ENCODE data around the gene FAM184A. TPM values are rescaled to one million over a fixed set of nuclear protein-coding genes. Genes with fewer than 3 reads are reported as not detected.
"Not testable (repeated sequence)": the region's sequence is repeated elsewhere in the genome, so short reads cannot be mapped to it uniquely, and the experiment has no call there.

The FAM184A gene
- total and polyA plus RNA-seq, 10 of the 15 experiments (the other 5 are each of a cell fraction or from before 2014, with no cell fraction given), result 0.15 to 0.23 TPM; not detected in 8

DNA sequence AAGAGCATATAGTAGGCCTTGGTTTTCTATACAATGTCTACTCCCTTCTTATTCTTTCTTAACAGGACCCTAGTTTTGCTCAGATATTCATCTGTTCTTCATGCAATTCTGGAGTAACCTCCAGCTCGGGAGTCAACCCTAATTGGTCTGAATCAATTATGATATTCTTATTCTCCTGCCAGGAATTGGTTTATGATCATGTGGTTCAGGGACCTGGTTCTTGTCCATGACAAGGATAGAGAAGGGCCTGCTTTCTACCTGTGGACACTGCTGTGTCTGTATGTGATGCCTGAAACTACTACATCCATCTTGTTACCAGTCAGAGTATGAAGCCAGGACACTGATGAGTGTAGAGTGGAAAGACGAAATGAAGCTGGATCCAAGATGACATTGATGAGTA lies 24.4 kb upstream of the FAM184A start (continued):
- TF ChIP-seq, protein P1, sequence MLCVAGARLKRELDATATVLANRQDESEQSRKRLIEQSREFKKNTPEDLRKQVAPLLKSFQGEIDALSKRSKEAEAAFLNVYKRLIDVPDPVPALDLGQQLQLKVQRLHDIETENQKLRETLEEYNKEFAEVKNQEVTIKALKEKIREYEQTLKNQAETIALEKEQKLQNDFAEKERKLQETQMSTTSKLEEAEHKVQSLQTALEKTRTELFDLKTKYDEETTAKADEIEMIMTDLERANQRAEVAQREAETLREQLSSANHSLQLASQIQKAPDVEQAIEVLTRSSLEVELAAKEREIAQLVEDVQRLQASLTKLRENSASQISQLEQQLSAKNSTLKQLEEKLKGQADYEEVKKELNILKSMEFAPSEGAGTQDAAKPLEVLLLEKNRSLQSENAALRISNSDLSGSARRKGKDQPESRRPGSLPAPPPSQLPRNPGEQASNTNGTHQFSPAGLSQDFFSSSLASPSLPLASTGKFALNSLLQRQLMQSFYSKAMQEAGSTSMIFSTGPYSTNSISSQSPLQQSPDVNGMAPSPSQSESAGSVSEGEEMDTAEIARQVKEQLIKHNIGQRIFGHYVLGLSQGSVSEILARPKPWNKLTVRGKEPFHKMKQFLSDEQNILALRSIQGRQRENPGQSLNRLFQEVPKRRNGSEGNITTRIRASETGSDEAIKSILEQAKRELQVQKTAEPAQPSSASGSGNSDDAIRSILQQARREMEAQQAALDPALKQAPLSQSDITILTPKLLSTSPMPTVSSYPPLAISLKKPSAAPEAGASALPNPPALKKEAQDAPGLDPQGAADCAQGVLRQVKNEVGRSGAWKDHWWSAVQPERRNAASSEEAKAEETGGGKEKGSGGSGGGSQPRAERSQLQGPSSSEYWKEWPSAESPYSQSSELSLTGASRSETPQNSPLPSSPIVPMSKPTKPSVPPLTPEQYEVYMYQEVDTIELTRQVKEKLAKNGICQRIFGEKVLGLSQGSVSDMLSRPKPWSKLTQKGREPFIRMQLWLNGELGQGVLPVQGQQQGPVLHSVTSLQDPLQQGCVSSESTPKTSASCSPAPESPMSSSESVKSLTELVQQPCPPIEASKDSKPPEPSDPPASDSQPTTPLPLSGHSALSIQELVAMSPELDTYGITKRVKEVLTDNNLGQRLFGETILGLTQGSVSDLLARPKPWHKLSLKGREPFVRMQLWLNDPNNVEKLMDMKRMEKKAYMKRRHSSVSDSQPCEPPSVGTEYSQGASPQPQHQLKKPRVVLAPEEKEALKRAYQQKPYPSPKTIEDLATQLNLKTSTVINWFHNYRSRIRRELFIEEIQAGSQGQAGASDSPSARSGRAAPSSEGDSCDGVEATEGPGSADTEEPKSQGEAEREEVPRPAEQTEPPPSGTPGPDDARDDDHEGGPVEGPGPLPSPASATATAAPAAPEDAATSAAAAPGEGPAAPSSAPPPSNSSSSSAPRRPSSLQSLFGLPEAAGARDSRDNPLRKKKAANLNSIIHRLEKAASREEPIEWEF (IDR thresholded peaks at IDR 0.05; ENCODE audit: insufficient replicate concordance, low read depth, low read length), result no peak

DNA sequence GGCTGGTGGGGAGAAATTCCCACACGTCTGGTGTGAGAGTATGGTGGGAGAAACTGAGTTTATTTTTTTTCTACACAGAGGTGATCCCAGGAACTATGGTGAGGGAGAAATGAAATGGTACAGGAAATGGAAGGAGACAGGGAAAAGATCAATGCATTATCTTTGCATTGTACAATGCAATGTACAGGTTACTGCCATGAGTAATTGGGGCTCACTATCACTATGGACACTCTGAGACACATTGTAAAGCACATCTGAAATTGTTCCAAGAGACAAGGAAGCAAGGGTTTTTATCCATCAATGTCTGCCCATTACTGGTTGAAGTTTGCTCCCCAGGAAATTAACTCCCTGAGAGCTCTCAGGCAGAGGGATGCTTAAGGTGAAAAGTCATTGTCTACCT lies 21.7 kb upstream of the FAM184A start:
- Histone ChIP-seq H3K36me3 (ENCODE audit: control insufficient read depth in 2 of 2, insufficient read depth in 2 of 2, low read length in 1 of 2) (no peaks in the 10 kb centered on the region), H3K4me1 (ENCODE audit: control insufficient read depth, insufficient read depth, low read length) (no peaks in the 10 kb centered on the region), H4K20me1 (ENCODE audit: control insufficient read depth, insufficient read depth) (no peaks in the 10 kb centered on the region), H3K79me2 (ENCODE audit: control insufficient read depth, insufficient read depth, low read length) (no peaks in the 10 kb centered on the region), H3K27ac (ENCODE audit: control insufficient read depth, insufficient read depth) (no peak overlapping the region), H2AFZ (ENCODE audit: control insufficient read depth, low read depth, low read length) (no peak overlapping the region), H3K27me3 (replicated peaks in 1 of 2; ENCODE audit: control insufficient read depth in 2 of 2, insufficient read depth in 2 of 2, low read length in 1 of 2) (no peaks in the 10 kb centered on the region), H3K4me3 (no peak overlapping the region), H3K9me3 (replicated peaks; ENCODE audit: control insufficient read depth, insufficient read depth, low read length) (no peaks in the 10 kb centered on the region), H3K4me2 (ENCODE audit: control insufficient read depth, insufficient read depth) (no peak overlapping the region), H3K9ac (ENCODE audit: control insufficient read depth, insufficient read depth, low read length) (no peak overlapping the region)
- FAIRE-seq, result no peak
- POLR2A ChIA-PET, result no interaction called here
- TF ChIP-seq, protein P2, sequence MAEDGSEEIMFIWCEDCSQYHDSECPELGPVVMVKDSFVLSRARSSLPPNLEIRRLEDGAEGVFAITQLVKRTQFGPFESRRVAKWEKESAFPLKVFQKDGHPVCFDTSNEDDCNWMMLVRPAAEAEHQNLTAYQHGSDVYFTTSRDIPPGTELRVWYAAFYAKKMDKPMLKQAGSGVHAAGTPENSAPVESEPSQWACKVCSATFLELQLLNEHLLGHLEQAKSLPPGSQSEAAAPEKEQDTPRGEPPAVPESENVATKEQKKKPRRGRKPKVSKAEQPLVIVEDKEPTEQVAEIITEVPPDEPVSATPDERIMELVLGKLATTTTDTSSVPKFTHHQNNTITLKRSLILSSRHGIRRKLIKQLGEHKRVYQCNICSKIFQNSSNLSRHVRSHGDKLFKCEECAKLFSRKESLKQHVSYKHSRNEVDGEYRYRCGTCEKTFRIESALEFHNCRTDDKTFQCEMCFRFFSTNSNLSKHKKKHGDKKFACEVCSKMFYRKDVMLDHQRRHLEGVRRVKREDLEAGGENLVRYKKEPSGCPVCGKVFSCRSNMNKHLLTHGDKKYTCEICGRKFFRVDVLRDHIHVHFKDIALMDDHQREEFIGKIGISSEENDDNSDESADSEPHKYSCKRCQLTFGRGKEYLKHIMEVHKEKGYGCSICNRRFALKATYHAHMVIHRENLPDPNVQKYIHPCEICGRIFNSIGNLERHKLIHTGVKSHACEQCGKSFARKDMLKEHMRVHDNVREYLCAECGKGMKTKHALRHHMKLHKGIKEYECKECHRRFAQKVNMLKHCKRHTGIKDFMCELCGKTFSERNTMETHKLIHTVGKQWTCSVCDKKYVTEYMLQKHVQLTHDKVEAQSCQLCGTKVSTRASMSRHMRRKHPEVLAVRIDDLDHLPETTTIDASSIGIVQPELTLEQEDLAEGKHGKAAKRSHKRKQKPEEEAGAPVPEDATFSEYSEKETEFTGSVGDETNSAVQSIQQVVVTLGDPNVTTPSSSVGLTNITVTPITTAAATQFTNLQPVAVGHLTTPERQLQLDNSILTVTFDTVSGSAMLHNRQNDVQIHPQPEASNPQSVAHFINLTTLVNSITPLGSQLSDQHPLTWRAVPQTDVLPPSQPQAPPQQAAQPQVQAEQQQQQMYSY (CRISPR knock-in tag; IDR thresholded peaks at IDR 0.05), result no peak
- no peak for TF ChIP-seq SP1 (IDR thresholded peaks at IDR 0.05; ENCODE audit: low read depth, low read length)
- TF ChIP-seq, protein P3, sequence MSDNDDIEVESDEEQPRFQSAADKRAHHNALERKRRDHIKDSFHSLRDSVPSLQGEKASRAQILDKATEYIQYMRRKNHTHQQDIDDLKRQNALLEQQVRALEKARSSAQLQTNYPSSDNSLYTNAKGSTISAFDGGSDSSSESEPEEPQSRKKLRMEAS (IDR thresholded peaks at IDR 0.05; ENCODE audit: low read depth, low read length), result no peak
- no peak for TF ChIP-seq EZH2 (IDR thresholded peaks at IDR 0.05; ENCODE audit: borderline replicate concordance, control insufficient read depth, low read depth, low read length)
- in situ Hi-C loops (cut with MboI), result loop anchor here (25.0 kb wide), 1 partner anchor 138 kb away; no protein-coding TSS in a partner anchor
- BruUV-seq (replicated peaks), result no TSS peak
- CTCF ChIA-PET, result interaction anchor here (0.7 to 2.0 kb wide), 3 partner anchors 10 to 586 kb away, joined by 3 to 8 read pairs (median 4); no protein-coding TSS in a partner anchor
- 0% methylated on average over 1 of the region's 1 CpG for WGBS (ENCODE audit: insufficient coverage, insufficient replicate concordance, low lambda C conversion rate, missing lambda C conversion rate)
- SMC1A ChIA-PET (ENCODE audit: uncharacterized antibody, unreplicated experiment), result interaction anchor here (2.1 kb wide), 1 partner anchor 10 kb away, joined by 9 read pairs; no protein-coding TSS in a partner anchor
- DNase-seq (ENCODE audit: low read depth, low spot score), result no peak
- no peak for ATAC-seq
- RAD21 ChIA-PET (ENCODE audit: unreplicated experiment), result no interaction called here
- intact Hi-C loops (cut with micrococcal nuclease; ENCODE audit: unreplicated experiment), result no loop called here

DNA sequence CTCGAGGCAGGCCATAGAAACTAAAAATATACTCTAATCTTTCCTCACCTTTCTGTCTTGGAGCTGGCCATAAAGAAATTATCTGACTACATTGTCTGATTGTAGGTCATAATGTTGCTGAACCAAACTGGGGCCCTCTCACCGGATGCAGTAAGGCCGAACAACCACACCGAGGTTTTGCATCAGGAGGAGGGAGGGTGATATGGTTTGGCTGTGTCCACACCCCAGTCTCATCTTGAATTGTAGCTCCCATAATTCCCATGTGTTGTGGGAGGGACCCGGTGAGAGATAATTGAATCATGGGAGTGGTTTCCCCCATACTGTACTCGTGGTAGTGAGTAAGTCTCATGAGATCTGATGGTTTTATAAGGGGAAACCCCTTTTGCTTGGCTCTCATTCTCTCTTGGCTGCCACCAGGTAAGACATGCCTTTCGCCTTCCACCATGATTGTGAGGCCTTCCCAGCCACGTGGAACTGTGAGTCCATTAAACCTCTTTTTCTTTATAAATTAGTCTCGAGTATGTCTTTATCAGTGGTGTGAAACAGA lies 19.4 kb upstream of the FAM184A start:
- FAIRE-seq; ATAC-seq; H4K20me1 ChIP-seq (ENCODE audit: control insufficient read depth, insufficient read depth); in situ Hi-C loops (cut with MboI); H2AFZ ChIP-seq (ENCODE audit: control insufficient read depth, low read depth, low read length); H3K79me2 ChIP-seq (ENCODE audit: control insufficient read depth, insufficient read depth, low read length); BruUV-seq (replicated peaks); H3K4me1 ChIP-seq (ENCODE audit: control insufficient read depth, insufficient read depth, low read length); SMC1A ChIA-PET (ENCODE audit: uncharacterized antibody, unreplicated experiment); H3K9me3 ChIP-seq (replicated peaks; ENCODE audit: control insufficient read depth, insufficient read depth, low read length); H3K36me3 ChIP-seq (ENCODE audit: control insufficient read depth in 2 of 2, insufficient read depth in 2 of 2, low read length in 1 of 2); intact Hi-C loops (cut with micrococcal nuclease; ENCODE audit: unreplicated experiment); H3K4me3 ChIP-seq; H3K27me3 ChIP-seq (replicated peaks in 1 of 2; ENCODE audit: control insufficient read depth in 2 of 2, insufficient read depth in 2 of 2, low read length in 1 of 2); H3K27ac ChIP-seq (ENCODE audit: control insufficient read depth, insufficient read depth); H3K9ac ChIP-seq (ENCODE audit: control insufficient read depth, insufficient read depth, low read length); DNase-seq (ENCODE audit: low read depth, low spot score); POLR2A ChIA-PET; H3K4me2 ChIP-seq (ENCODE audit: control insufficient read depth, insufficient read depth); RAD21 ChIA-PET (ENCODE audit: unreplicated experiment): not testable (repeated sequence)
- CTCF ChIA-PET, result interaction anchor here (1.2 kb wide), 1 partner anchor 533 kb away, joined by 3 read pairs; no protein-coding TSS in a partner anchor
- WGBS (ENCODE audit: insufficient coverage, insufficient replicate concordance, low lambda C conversion rate, missing lambda C conversion rate), result 41% methylated on average over 9 of the region's 9 CpGs

All from GM12878 (cell line).